GM06990 (cell line): ENCODE data around the gene CTBS.
"Not testable (repeated sequence)": the region's sequence is repeated elsewhere in the genome, so short reads cannot be mapped to it uniquely, and the experiment has no call there.

Source experiments
- DNase-seq: peaks from one replicate; pipeline ENCODE4 v3.0.0-alpha.2; 2011; ENCODE audit not compliant: insufficient read length; ENCODE audit errors: extremely low read depth
- H3K27me3 ChIP-seq: replicated peaks from 2 replicates; pipeline ENCODE4 v1.6.0; 2011; ENCODE audit warnings: low read length; ENCODE audit not compliant: control insufficient read depth, insufficient read depth
- H3K36me3 ChIP-seq: 2 replicates; pipeline ENCODE4 v1.5.1; 2011; ENCODE audit warnings: low read length; ENCODE audit not compliant: control insufficient read depth, insufficient read depth
- H3K4me3 ChIP-seq: replicated peaks from 2 replicates; pipeline ENCODE4 v1.5.1; 2011; ENCODE audit warnings: low read depth, mild to moderate bottlenecking, control low read depth, low read length
- TF ChIP-seq, protein P1 (sequence below): IDR thresholded peaks from 2 replicates; pipeline ENCODE4 v1.5.1; 2011; ENCODE audit warnings: low read length, control low read depth, mild to moderate bottlenecking, inconsistent platforms; ENCODE audit not compliant: insufficient read depth, poor library complexity, severe bottlenecking

Gene CTBS

GRCh38 chr1:84598418-84598817, 24.2 kb upstream of the CTBS start:
- H3K36me3 ChIP-seq, result no peaks in the 10 kb centered on the region
- no peaks in the 10 kb centered on the region for H3K27me3 ChIP-seq
- TF ChIP-seq, protein P1, sequence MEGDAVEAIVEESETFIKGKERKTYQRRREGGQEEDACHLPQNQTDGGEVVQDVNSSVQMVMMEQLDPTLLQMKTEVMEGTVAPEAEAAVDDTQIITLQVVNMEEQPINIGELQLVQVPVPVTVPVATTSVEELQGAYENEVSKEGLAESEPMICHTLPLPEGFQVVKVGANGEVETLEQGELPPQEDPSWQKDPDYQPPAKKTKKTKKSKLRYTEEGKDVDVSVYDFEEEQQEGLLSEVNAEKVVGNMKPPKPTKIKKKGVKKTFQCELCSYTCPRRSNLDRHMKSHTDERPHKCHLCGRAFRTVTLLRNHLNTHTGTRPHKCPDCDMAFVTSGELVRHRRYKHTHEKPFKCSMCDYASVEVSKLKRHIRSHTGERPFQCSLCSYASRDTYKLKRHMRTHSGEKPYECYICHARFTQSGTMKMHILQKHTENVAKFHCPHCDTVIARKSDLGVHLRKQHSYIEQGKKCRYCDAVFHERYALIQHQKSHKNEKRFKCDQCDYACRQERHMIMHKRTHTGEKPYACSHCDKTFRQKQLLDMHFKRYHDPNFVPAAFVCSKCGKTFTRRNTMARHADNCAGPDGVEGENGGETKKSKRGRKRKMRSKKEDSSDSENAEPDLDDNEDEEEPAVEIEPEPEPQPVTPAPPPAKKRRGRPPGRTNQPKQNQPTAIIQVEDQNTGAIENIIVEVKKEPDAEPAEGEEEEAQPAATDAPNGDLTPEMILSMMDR, result no peak
- H3K4me3 ChIP-seq, result no peak overlapping the region
- DNase-seq, result no peak

- DNase-seq, result no peak
- TF ChIP-seq, protein P1, result no peak
- Histone ChIP-seq H3K36me3 (no peaks in the 10 kb centered on the region), H3K27me3 (no peaks in the 10 kb centered on the region), H3K4me3 (no peak overlapping the region)
Observed at GRCh38 chr1:84597011-84597410, 22.8 kb upstream of the CTBS start.

GRCh38 chr1:84594959-84595358, 20.7 kb upstream of the CTBS start:
- H3K36me3 ChIP-seq, DNase-seq, H3K4me3 ChIP-seq, H3K27me3 ChIP-seq: not testable (repeated sequence)

- no peaks in the 10 kb centered on the region for H3K36me3 ChIP-seq
- no peak overlapping the region for H3K4me3 ChIP-seq
- no peak for DNase-seq
- no peaks in the 10 kb centered on the region for H3K27me3 ChIP-seq
- TF ChIP-seq, protein P1, result no peak
Observed at GRCh38 chr1:84587099-84587498, 12.9 kb upstream of the CTBS start.

DNA sequence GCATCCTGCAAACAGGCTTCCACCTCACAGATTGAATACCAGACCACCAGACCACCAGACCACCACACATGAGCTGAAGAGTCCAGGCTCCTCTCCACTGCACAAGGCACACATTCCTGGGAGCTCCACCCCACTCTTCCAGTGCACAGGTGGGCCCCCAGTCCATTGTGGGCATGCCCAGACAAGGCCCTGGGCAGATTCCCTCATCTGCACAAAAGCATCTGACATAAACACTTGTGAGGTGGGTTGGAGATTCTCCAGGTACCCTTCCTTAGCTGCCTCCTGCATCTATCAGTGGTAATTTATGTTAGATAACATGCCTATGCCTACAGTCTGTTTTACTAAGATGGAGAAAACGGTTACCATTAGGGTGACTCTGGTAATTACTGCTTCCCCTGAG, 11.6 kb upstream of the CTBS start:
- Histone ChIP-seq H3K27me3 (no peaks in the 10 kb centered on the region), H3K36me3 (no peaks in the 10 kb centered on the region), H3K4me3 (no peak overlapping the region)
- TF ChIP-seq, protein P1, result no peak
- DNase-seq, result no peak

GRCh38 chr1:84584126-84584525, 9.9 kb upstream of the CTBS start:
- TF ChIP-seq, protein P1, result no peak
- Histone ChIP-seq H3K36me3 (no peaks in the 10 kb centered on the region), H3K4me3 (no peak overlapping the region), H3K27me3 (no peaks in the 10 kb centered on the region)
- DNase-seq, result no peak
